Esophagus muscularis mucosa (tissue), 4 donors: ENCODE data around the gene AQP1. TPM values are rescaled to one million over a fixed set of nuclear protein-coding genes. Genes with fewer than 3 reads are reported as not detected.

Experiments
- DNase-seq: peaks from one replicate; pipeline ENCODE4 v3.0.0-alpha.2; 2017; ENCODE audit errors: extremely low spot score
- H3K27ac ChIP-seq, 4 donors: fragments of 200-600 bp; sonication (generic); replicated peaks in 1 of 4; 1 replicate in 3 of 4; 2 replicates in 1 of 4; pipeline ENCODE4 v1.5.1; 2016 to 2019; ENCODE audit warnings: mild to moderate bottlenecking in 1 of 4
- H3K27me3 ChIP-seq, 4 donors: fragments of 200-600 bp; sonication (generic); one replicate each; pipeline versions ENCODE4 v1.5.1 to v1.6.0; 2016 to 2019
- H3K36me3 ChIP-seq, 4 donors: fragments of 200-600 bp; sonication (generic); one replicate each; pipeline ENCODE4 v1.5.1; 2016 to 2019
- H3K4me1 ChIP-seq, 4 donors: fragments of 200-600 bp; sonication (generic); one replicate each; pipeline ENCODE4 v1.5.1; 2016 to 2019
- H3K4me3 ChIP-seq, 4 donors: fragments of 200-600 bp; sonication (generic); 1 replicate in 2 of 4; 2 replicates in 2 of 4; pipeline ENCODE4 v1.5.1; 2016 to 2019; ENCODE audit warnings: mild to moderate bottlenecking in 4 of 4, moderate library complexity in 1 of 4
- H3K9me3 ChIP-seq, 4 donors: fragments of 200-600 bp; sonication (generic); 1 replicate in 3 of 4; 2 replicates in 1 of 4; pipeline ENCODE4 v1.5.1; 2016 to 2019
- CTCF ChIP-seq, 3 experiments: fragments of 200-600 bp in 2 of 3; fragments of 450-650 bp in 1 of 3; sonication (generic) in 2 of 3; IDR thresholded peaks; one replicate each; pipeline ENCODE4 v1.5.1; 2017 to 2019; ENCODE audit warnings: antibody characterized with exemption in 3 of 3, mild to moderate bottlenecking in 2 of 3, moderate library complexity in 1 of 3
- EP300 ChIP-seq: sonication (generic); formaldehyde crosslinking; IDR thresholded peaks from one replicate; pipeline ENCODE4 v1.6.1; 2017; ENCODE audit warnings: antibody characterized with exemption
- POLR2A ChIP-seq: fragments of 450-650 bp; IDR thresholded peaks from one replicate; pipeline ENCODE4 v1.6.1; 2017; ENCODE audit warnings: antibody characterized with exemption, moderate library complexity, mild to moderate bottlenecking, low read depth
- POLR2AphosphoS5 ChIP-seq, 2 donors: sonication (generic); formaldehyde crosslinking; IDR thresholded peaks; one replicate each; pipeline ENCODE4 v1.6.1; 2017; ENCODE audit warnings: antibody characterized with exemption in 2 of 2
- WGBS: methylation state at CpG from one replicate; pipeline ENCODE4 v1.1.5; 2018; 5-methylcytosine and 5-hydroxymethylcytosine counted together
- intact Hi-C: fragments of 100-400 bp; cut with DNase I; formaldehyde crosslinking; loops from one replicate; pipeline ENCODE4 v1.15.1; 2023
- total RNA-seq, 4 donors: library from RNA; depleted of rRNA; stranded (reverse); fragments of >200 nt; gene quantifications; one replicate each; pipeline versions ENCODE4 v1.1.0 to v1.2.1, GENCODE V29; 2016

AQP1 gene
- total RNA-seq, 4 donors from 2014 or later: 362 to 578 (median 513) TPM

DNA sequence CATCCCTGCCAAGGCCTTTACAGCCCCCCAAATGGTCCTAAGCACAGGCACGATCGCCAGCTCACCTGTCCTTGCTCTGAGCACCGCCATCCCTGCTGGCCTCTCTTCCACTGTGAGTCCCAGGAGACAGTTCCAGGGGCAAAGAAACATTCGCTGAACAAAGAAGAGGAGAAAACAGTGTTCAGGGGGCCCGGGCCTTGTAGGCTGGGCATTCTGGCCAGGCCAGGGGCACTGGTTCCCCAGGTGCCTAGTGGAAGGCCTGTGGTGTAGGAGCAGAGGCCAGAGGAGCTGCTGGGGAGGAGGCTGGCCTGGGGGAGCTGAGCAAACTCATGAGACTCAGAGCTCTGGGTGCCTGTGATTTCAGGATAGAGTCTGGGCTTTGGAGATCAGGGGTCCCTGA lies 22.6 kb downstream of the AQP1 start:
- H3K4me3 ChIP-seq: no peak overlapping the region
- peaks cover 12 to 34% (median 20%) of the 10 kb centered on the region in 4 donors for H3K4me1 ChIP-seq
- no peak for TF ChIP-seq EP300
- no peaks in the 10 kb centered on the region for H3K27me3 ChIP-seq
- no peaks in the 10 kb centered on the region for H3K9me3 ChIP-seq
- no peaks in the 10 kb centered on the region for H3K36me3 ChIP-seq
- H3K27ac ChIP-seq: no peak overlapping the region
- DNase-seq: peak; percentile 82
- WGBS: 94% methylated on average over 4 of the region's 5 CpGs
- intact Hi-C loops: no loop called here

- no peaks in the 10 kb centered on the region for H3K36me3 ChIP-seq
- 82% methylated on average over 6 of the region's 6 CpGs for WGBS
- H3K4me3 ChIP-seq: no peak overlapping the region
- intact Hi-C loops: no loop called here
- H3K27me3 ChIP-seq: no peaks in the 10 kb centered on the region
- DNase-seq: peak; percentile 81
- H3K9me3 ChIP-seq: no peaks in the 10 kb centered on the region
- TF ChIP-seq POLR2AphosphoS5 (IDR thresholded peaks at IDR 0.05): no peak
- no peak for TF ChIP-seq POLR2A
- no peak for TF ChIP-seq EP300
- no peak for TF ChIP-seq CTCF (IDR thresholded peaks at IDR 0.05)
- H3K27ac ChIP-seq: no peak overlapping the region
- peaks cover 11 to 34% (median 17%) of the 10 kb centered on the region in 4 donors for H3K4me1 ChIP-seq
Measured at GRCh38 chr7:30934732-30935568, 23.3 kb downstream of the AQP1 start.

DNA sequence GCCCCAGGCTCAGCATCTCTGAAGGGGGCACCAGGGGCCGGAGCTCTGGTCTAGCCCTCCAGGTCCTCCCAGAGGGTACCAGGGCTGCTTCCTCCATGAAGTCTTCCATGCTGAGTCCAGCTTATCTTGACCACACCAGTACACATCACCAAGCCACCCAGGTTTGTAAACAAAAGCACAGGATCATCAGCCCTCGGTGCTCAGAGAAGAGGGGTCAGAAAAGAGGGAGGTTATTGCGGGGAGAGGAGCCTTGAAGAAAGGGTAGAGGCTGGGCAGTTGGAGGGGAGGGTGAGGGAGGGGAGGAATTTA lies 23.9 kb downstream of the AQP1 start:
- 91% methylated on average over 3 of the region's 3 CpGs for WGBS
- DNase-seq: no peak
- intact Hi-C loops: no loop called here
- H3K9me3 ChIP-seq: no peaks in the 10 kb centered on the region
- no peak overlapping the region for H3K27ac ChIP-seq
- no peak for TF ChIP-seq CTCF (IDR thresholded peaks at IDR 0.05)
- TF ChIP-seq EP300: no peak
- TF ChIP-seq POLR2A: no peak
- TF ChIP-seq POLR2AphosphoS5 (IDR thresholded peaks at IDR 0.05): no peak
- no peaks in the 10 kb centered on the region for H3K36me3 ChIP-seq
- peaks cover 8 to 30% (median 17%) of the 10 kb centered on the region in 4 donors for H3K4me1 ChIP-seq
- no peak overlapping the region for H3K4me3 ChIP-seq
- no peaks in the 10 kb centered on the region for H3K27me3 ChIP-seq

- peaks cover 8 to 18% (median 11%) of the 10 kb centered on the region in 4 donors for H3K4me1 ChIP-seq
- no peaks in the 10 kb centered on the region for H3K36me3 ChIP-seq
- no peaks in the 10 kb centered on the region for H3K27me3 ChIP-seq
- TF ChIP-seq CTCF (IDR thresholded peaks at IDR 0.05) (no peak), POLR2AphosphoS5 (IDR thresholded peaks at IDR 0.05) (no peak), EP300 (no peak), POLR2A (no peak)
- intact Hi-C loops: no loop called here
- no peak overlapping the region for H3K27ac ChIP-seq
- DNase-seq: peak; percentile 82
- no peaks in the 10 kb centered on the region for H3K9me3 ChIP-seq
- no peak overlapping the region for H3K4me3 ChIP-seq
Measured at GRCh38 chr7:30936650-30937245, 25.1 kb downstream of the AQP1 start.

DNA sequence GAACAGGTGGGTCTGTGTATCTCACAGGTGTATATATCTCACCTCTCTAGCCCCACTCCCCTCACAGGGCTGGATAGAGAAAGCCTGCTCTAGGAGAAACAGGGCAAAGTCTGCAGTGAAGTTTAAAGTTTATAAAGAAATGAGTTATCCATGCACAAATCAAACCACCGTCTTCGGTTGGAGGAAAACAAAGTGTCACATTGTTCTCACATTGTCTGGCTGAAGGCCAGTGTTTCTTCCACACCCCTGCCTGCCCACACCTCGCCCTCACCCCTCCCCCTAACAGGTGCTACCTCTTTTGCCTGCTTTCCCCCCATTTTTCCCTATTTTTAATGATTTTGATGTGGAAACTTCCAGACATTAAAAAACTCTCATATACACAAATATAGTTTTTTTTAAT lies 25.8 kb downstream of the AQP1 start:
- Histone ChIP-seq H3K4me1 (peaks cover 7 to 11% (median 8%) of the 10 kb centered on the region in 4 donors), H3K36me3 (no peaks in the 10 kb centered on the region), H3K27me3 (no peaks in the 10 kb centered on the region), H3K4me3 (no peak overlapping the region), H3K27ac (no peak overlapping the region), H3K9me3 (no peaks in the 10 kb centered on the region)
- DNase-seq: no peak
- 40% methylated on average over 3 of the region's 3 CpGs for WGBS
- TF ChIP-seq POLR2A (no peak), POLR2AphosphoS5 (IDR thresholded peaks at IDR 0.05) (no peak), CTCF (IDR thresholded peaks at IDR 0.05) (no peak), EP300 (no peak)
- intact Hi-C loops: no loop called here
